Measurements from ENCODE around the gene CDK8. TPM values are rescaled to one million over a fixed set of nuclear protein-coding genes. Genes with fewer than 3 reads are reported as not detected.

Gene CDK8
- total RNA-seq, 5 donors from 2014 or later (not counting 1 experiment from before 2014, with no cell fraction given) = 9.2 to 13.5 (median 12.1) TPM

DNA sequence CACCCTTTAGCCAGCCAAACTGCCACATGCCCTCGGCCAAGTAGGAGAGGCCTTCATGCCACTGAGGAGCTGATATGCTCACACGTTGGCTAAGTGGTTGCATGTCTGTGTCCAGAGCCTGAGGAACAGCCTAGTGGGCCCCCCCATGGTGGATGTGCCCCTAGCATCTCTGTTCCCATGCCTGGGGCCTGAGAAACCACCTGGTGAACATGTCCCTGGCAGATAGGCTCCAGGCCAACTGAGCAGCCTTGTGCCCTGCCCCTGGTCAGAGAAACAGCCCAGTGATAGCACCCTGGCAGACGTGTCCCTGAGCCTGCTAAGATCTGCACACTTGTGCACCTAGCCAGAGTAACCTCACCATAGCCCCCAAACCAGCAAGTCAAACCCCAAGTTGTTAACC lies 181.7 kb downstream of the CDK8 start:
- Mint-ChIP-seq H3K9me3 (peaks cover 16 to 31% (median 28%) of the 10 kb centered on the region in 3 donors), H3K36me3 (no peaks in the 10 kb centered on the region), H3K27ac (no peak overlapping the region), H3K4me3 (no peak overlapping the region), H3K4me1 (no peaks in the 10 kb centered on the region), H3K27me3 (peaks cover 4 to 10% of the 10 kb centered on the region in 2 donors)
- no peak for DNase-seq
- ChIA-PET CTCF (no interaction called here), POLR2A (no interaction called here)
- Histone ChIP-seq H3K36me3 (ENCODE audit: control insufficient read depth in 2 of 2, extremely low read depth in 1 of 2, insufficient read depth in 1 of 2, low read length in 1 of 2) (no peaks in the 10 kb centered on the region), H3K27me3 (replicated peaks in 1 of 2; ENCODE audit: control insufficient read depth in 2 of 2, extremely low read depth in 1 of 2, insufficient read depth in 2 of 2, low read length in 1 of 2) (no peaks in the 10 kb centered on the region), H3K4me1 (ENCODE audit: control insufficient read depth in 1 of 2, extremely low read depth in 1 of 2, insufficient read depth in 2 of 2, low read length in 2 of 2) (no peaks in the 10 kb centered on the region), H3K9me3 (no peaks in the 10 kb centered on the region), H3K4me3 (ENCODE audit: control insufficient read depth in 1 of 2, extremely low read depth in 1 of 2, low read length in 1 of 2) (no peak overlapping the region), H3K27ac (ENCODE audit: low read length) (no peak overlapping the region)
- 78% methylated on average over 3 of the region's 3 CpGs for WGBS (ENCODE audit: insufficient coverage)
- no peak for ATAC-seq (replicated peaks in 1 of 4)

DNA sequence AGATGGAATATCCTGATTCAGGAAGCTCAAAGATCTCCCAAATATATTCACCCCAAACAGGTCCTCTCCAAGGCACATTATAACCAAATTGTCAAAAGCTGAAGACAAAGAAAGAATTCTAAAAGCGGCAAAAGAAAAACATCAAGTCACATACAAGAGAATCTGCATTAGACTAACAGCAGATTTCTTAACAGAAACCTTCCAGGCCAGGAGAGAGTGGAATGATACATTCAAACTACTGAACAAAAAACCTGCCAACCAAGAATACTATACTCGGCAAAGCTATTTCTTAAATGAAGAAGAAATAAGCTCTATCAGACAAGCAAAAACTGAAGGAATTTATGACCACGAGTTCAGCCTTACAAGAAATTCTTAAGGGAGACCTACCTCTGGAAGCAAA lies 183.0 kb downstream of the CDK8 start:
- H3K36me3 Mint-ChIP-seq = no peaks in the 10 kb centered on the region
- H3K4me3 Mint-ChIP-seq = no peak overlapping the region
- Histone ChIP-seq H3K9me3 (no peaks in the 10 kb centered on the region), H3K4me3 (ENCODE audit: control insufficient read depth in 1 of 2, extremely low read depth in 1 of 2, low read length in 1 of 2) (no peak overlapping the region), H3K36me3 (ENCODE audit: control insufficient read depth in 2 of 2, extremely low read depth in 1 of 2, insufficient read depth in 1 of 2, low read length in 1 of 2) (no peaks in the 10 kb centered on the region), H3K4me1 (ENCODE audit: control insufficient read depth in 1 of 2, extremely low read depth in 1 of 2, insufficient read depth in 2 of 2, low read length in 2 of 2) (no peaks in the 10 kb centered on the region), H3K27me3 (replicated peaks in 1 of 2; ENCODE audit: control insufficient read depth in 2 of 2, extremely low read depth in 1 of 2, insufficient read depth in 2 of 2, low read length in 1 of 2) (no peaks in the 10 kb centered on the region), H3K27ac (ENCODE audit: low read length) (no peak overlapping the region)
- no CpG with 5 or more reads among the region's 3 CpGs for WGBS (ENCODE audit: insufficient coverage)
- no peaks in the 10 kb centered on the region for H3K4me1 Mint-ChIP-seq
- peaks cover 16 to 31% (median 28%) of the 10 kb centered on the region in 3 donors for H3K9me3 Mint-ChIP-seq
- ATAC-seq (replicated peaks in 1 of 4) (no peak), DNase-seq (no peak)
- POLR2A ChIA-PET = no interaction called here
- peaks cover 4 to 5% of the 10 kb centered on the region in 2 donors for H3K27me3 Mint-ChIP-seq
- no peak overlapping the region for H3K27ac Mint-ChIP-seq
- CTCF ChIA-PET = no interaction called here

DNA sequence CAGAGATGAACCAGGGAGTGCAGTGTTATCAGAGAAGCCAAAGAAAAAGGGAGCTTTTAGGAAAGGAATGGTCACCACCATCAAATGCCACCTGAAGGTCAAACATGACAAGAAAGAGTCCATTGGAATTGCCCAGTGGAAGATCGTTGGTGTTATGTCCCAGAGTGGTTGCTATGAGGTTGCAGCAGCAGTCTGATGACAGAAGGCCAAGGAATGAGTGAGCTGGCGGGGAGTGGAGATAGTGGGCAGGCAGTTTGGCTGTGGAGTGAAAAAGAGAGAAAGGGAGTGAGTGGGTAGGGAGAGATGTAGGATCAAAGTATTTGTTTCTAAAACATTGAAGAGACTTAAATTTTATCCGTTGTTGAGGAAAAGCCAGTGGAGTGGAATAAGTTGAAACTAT lies 186.2 kb downstream of the CDK8 start:
- H3K36me3 ChIP-seq (ENCODE audit: control insufficient read depth in 2 of 2, extremely low read depth in 1 of 2, insufficient read depth in 1 of 2, low read length in 1 of 2) = no peaks in the 10 kb centered on the region
- no peak for ATAC-seq (replicated peaks in 1 of 4)
- 51% methylated on average over 3 of the region's 3 CpGs for WGBS (ENCODE audit: insufficient coverage)
- Mint-ChIP-seq H3K27me3 (peaks cover 2 to 4% of the 10 kb centered on the region in 2 donors), H3K36me3 (no peaks in the 10 kb centered on the region), H3K27ac (no peak overlapping the region), H3K4me1 (no peaks in the 10 kb centered on the region), H3K4me3 (no peak overlapping the region), H3K9me3 (peaks cover 8 to 24% (median 21%) of the 10 kb centered on the region in 3 donors)
- peaks cover 0 to 4% of the 10 kb centered on the region in 2 experiments for H3K27me3 ChIP-seq (replicated peaks in 1 of 2; ENCODE audit: control insufficient read depth in 2 of 2, extremely low read depth in 1 of 2, insufficient read depth in 2 of 2, low read length in 1 of 2)
- no peaks in the 10 kb centered on the region for H3K9me3 ChIP-seq
- POLR2A ChIA-PET = interaction anchor here in 1 of 2 donors (0.5 kb wide), 1 partner anchor 739 kb away, joined by 3 read pairs; no protein-coding TSS in a partner anchor
- H3K4me1 ChIP-seq (ENCODE audit: control insufficient read depth in 1 of 2, extremely low read depth in 1 of 2, insufficient read depth in 2 of 2, low read length in 2 of 2) = no peaks in the 10 kb centered on the region
- CTCF ChIA-PET = no interaction called here
- H3K4me3 ChIP-seq (ENCODE audit: control insufficient read depth in 1 of 2, extremely low read depth in 1 of 2, low read length in 1 of 2) = no peak overlapping the region
- DNase-seq = no peak
- H3K27ac ChIP-seq (ENCODE audit: low read length) = no peak overlapping the region

DNA sequence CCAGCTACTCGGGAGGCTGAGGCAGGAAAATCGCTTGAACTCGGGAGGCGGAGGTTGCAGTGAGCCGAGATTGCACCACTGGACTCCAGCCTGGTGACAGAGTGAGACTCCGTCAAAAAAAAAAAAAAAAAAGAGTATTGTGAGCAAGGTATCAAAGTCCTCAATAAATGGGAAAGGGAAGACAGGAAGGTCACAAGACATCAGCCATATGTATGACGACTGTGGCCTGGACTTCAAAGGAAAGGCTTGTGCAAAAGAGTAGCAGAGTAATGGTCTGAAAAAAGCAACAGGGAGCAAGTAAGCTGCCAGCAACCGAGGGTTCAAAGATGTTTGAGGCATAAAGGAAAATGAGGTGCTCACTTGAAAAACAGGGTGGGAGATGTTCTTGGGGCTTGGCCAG lies 187.5 kb downstream of the CDK8 start:
- CTCF ChIA-PET = interaction anchor here in 1 of 2 donors (0.7 kb wide), 1 partner anchor 1683 kb away, joined by 5 read pairs; no protein-coding TSS in a partner anchor
- Histone ChIP-seq H3K27me3 (replicated peaks in 1 of 2; ENCODE audit: control insufficient read depth in 2 of 2, extremely low read depth in 1 of 2, insufficient read depth in 2 of 2, low read length in 1 of 2) (peaks cover 0 to 4% of the 10 kb centered on the region in 2 experiments), H3K4me1 (ENCODE audit: control insufficient read depth in 1 of 2, extremely low read depth in 1 of 2, insufficient read depth in 2 of 2, low read length in 2 of 2) (no peaks in the 10 kb centered on the region), H3K9me3 (no peaks in the 10 kb centered on the region), H3K27ac (ENCODE audit: low read length) (no peak overlapping the region), H3K4me3 (ENCODE audit: control insufficient read depth in 1 of 2, extremely low read depth in 1 of 2, low read length in 1 of 2) (no peak overlapping the region), H3K36me3 (ENCODE audit: control insufficient read depth in 2 of 2, extremely low read depth in 1 of 2, insufficient read depth in 1 of 2, low read length in 1 of 2) (no peaks in the 10 kb centered on the region)
- DNase-seq (no peak), ATAC-seq (replicated peaks in 1 of 4) (no peak)
- POLR2A ChIA-PET = no interaction called here
- Mint-ChIP-seq H3K9me3 (peaks cover 0 to 16% (median 12%) of the 10 kb centered on the region in 3 donors), H3K4me1 (no peaks in the 10 kb centered on the region), H3K4me3 (no peak overlapping the region), H3K36me3 (no peaks in the 10 kb centered on the region), H3K27me3 (peaks cover 9 to 10% of the 10 kb centered on the region in 2 donors), H3K27ac (no peak overlapping the region)
- WGBS (ENCODE audit: insufficient coverage) = 91% methylated on average over 8 of the region's 8 CpGs

DNA sequence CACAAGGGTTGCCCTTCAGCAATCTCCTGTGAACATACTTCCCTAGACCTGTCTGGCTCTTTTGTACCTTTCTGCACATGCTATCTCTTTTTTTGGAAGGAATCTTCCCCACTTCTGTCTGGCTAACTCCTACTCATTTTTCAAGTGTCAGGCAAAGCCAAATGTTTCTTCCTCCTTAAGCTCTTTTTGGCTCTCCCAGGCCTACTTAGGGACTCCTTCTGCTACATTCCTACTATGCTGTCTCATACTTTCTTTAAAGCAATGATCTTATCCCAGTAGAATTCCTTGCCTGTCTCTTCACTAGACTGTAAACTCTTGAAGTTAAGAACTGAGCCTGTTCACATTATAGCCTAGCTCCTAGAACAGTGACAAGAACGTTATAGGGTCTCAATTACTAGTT lies 188.6 kb downstream of the CDK8 start:
- Mint-ChIP-seq H3K9me3 (peaks cover 0 to 6% (median 1%) of the 10 kb centered on the region in 3 donors), H3K4me1 (no peaks in the 10 kb centered on the region), H3K27ac (no peak overlapping the region), H3K36me3 (no peaks in the 10 kb centered on the region), H3K27me3 (peaks cover 16% of the 10 kb centered on the region in 2 donors), H3K4me3 (no peak overlapping the region)
- no peak for DNase-seq
- H3K4me3 ChIP-seq (ENCODE audit: control insufficient read depth in 1 of 2, extremely low read depth in 1 of 2, low read length in 1 of 2) = no peak overlapping the region
- no peak for ATAC-seq (replicated peaks in 1 of 4)
- ChIA-PET CTCF (no interaction called here), POLR2A (no interaction called here)
- H3K4me1 ChIP-seq (ENCODE audit: control insufficient read depth in 1 of 2, extremely low read depth in 1 of 2, insufficient read depth in 2 of 2, low read length in 2 of 2) = no peaks in the 10 kb centered on the region
- no peak overlapping the region for H3K27ac ChIP-seq (ENCODE audit: low read length)
- H3K27me3 ChIP-seq (replicated peaks in 1 of 2; ENCODE audit: control insufficient read depth in 2 of 2, extremely low read depth in 1 of 2, insufficient read depth in 2 of 2, low read length in 1 of 2) = peaks cover 0 to 4% of the 10 kb centered on the region in 2 experiments
- no peaks in the 10 kb centered on the region for H3K36me3 ChIP-seq (ENCODE audit: control insufficient read depth in 2 of 2, extremely low read depth in 1 of 2, insufficient read depth in 1 of 2, low read length in 1 of 2)
- H3K9me3 ChIP-seq = no peaks in the 10 kb centered on the region
- WGBS (ENCODE audit: insufficient coverage) = no CpG with 5 or more reads among the region's 1 CpG

DNA sequence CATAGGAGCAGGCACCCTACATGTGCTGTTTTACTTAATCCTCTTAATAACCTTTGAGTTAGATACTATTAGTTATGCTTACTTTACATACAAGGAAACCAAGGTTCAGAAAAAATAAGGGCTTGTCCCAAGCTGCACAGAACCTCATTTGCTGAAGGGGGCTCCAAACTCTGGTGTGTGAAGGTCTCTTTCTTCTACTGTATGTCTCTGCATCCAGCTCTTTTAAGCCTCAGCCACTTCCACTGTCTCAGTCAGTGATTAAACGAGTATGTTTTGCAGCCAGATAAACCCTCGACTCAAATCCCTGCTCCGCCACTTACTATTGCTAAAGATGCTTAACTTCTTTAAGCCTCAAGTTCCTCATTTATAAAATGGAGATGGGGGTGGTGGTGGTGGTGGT lies 191.2 kb downstream of the CDK8 start:
- no CpG with 5 or more reads among the region's 3 CpGs for WGBS (ENCODE audit: insufficient coverage)
- no peaks in the 10 kb centered on the region for H3K4me1 Mint-ChIP-seq
- no peaks in the 10 kb centered on the region for H3K36me3 ChIP-seq (ENCODE audit: control insufficient read depth in 2 of 2, extremely low read depth in 1 of 2, insufficient read depth in 1 of 2, low read length in 1 of 2)
- DNase-seq (no peak), ATAC-seq (replicated peaks in 1 of 4) (no peak)
- no peaks in the 10 kb centered on the region for H3K4me1 ChIP-seq (ENCODE audit: control insufficient read depth in 1 of 2, extremely low read depth in 1 of 2, insufficient read depth in 2 of 2, low read length in 2 of 2)
- H3K27ac Mint-ChIP-seq = no peak overlapping the region
- no peak overlapping the region for H3K27ac ChIP-seq (ENCODE audit: low read length)
- H3K27me3 ChIP-seq (replicated peaks in 1 of 2; ENCODE audit: control insufficient read depth in 2 of 2, extremely low read depth in 1 of 2, insufficient read depth in 2 of 2, low read length in 1 of 2) = peaks cover 0 to 17% of the 10 kb centered on the region in 2 experiments
- H3K27me3 Mint-ChIP-seq = peaks cover 33 to 35% of the 10 kb centered on the region in 2 donors
- no peak overlapping the region for H3K4me3 ChIP-seq (ENCODE audit: control insufficient read depth in 1 of 2, extremely low read depth in 1 of 2, low read length in 1 of 2)
- ChIA-PET CTCF (no interaction called here), POLR2A (no interaction called here)
- no peaks in the 10 kb centered on the region for H3K36me3 Mint-ChIP-seq
- no peaks in the 10 kb centered on the region for H3K9me3 ChIP-seq
- no peak overlapping the region for H3K4me3 Mint-ChIP-seq
- no peaks in the 10 kb centered on the region for H3K9me3 Mint-ChIP-seq

DNA sequence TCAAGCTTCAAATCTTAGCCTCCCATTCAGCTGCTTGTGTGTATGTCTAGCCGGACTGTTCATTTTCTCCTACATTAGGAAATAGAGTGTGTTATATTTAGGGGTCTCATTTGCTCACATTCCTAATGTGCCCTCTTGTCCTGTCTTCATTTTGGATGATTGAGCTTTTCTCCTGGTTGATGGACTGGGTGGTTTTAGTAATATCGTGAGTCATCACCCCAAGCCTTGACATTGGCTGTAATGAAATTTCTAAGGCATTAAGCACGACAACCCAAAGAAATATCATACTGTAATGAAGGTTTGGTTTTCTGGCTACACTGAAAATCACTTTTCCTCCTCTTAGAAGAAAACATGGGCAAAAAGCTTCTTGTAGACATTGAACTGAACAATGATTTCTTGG lies 192.8 kb downstream of the CDK8 start:
- peaks cover 0 to 17% of the 10 kb centered on the region in 2 experiments for H3K27me3 ChIP-seq (replicated peaks in 1 of 2; ENCODE audit: control insufficient read depth in 2 of 2, extremely low read depth in 1 of 2, insufficient read depth in 2 of 2, low read length in 1 of 2)
- no peak overlapping the region for H3K4me3 ChIP-seq (ENCODE audit: control insufficient read depth in 1 of 2, extremely low read depth in 1 of 2, low read length in 1 of 2)
- no peak for ATAC-seq (replicated peaks in 1 of 4)
- Mint-ChIP-seq H3K27ac (no peak overlapping the region), H3K27me3 (peaks cover 41% of the 10 kb centered on the region in 2 donors), H3K4me3 (no peak overlapping the region), H3K36me3 (no peaks in the 10 kb centered on the region), H3K4me1 (no peaks in the 10 kb centered on the region), H3K9me3 (peaks cover 3 to 10% (median 8%) of the 10 kb centered on the region in 3 donors)
- no peaks in the 10 kb centered on the region for H3K36me3 ChIP-seq (ENCODE audit: control insufficient read depth in 2 of 2, extremely low read depth in 1 of 2, insufficient read depth in 1 of 2, low read length in 1 of 2)
- H3K4me1 ChIP-seq (ENCODE audit: control insufficient read depth in 1 of 2, extremely low read depth in 1 of 2, insufficient read depth in 2 of 2, low read length in 2 of 2) = no peaks in the 10 kb centered on the region
- H3K27ac ChIP-seq (ENCODE audit: low read length) = no peak overlapping the region
- POLR2A ChIA-PET = no interaction called here
- no CpG with 5 or more reads among the region's 3 CpGs for WGBS (ENCODE audit: insufficient coverage)
- CTCF ChIA-PET = no interaction called here
- DNase-seq = no peak
- H3K9me3 ChIP-seq = no peaks in the 10 kb centered on the region

Measured in T-cell (primary cell).